Suppressor macrophage treated with lipopolysaccharide for 4 hours (primary cell): ENCODE results near the gene CDO1.
A peak's percentile ranks its signal among the peaks of the same experiment; 100 is the strongest.
"Not testable (repeated sequence)": the region's sequence is repeated elsewhere in the genome, so short reads cannot be mapped to it uniquely, and the experiment has no call there.

Experiments
- DNase-seq: peaks from one replicate; pipeline ENCODE4 v3.0.0-alpha.2; 2020

Gene CDO1

GRCh38 chr5:115825948-115826347 is 9.5 kb upstream of the CDO1 start:
- no peak for DNase-seq

GRCh38 chr5:115824983-115825382 is 8.5 kb upstream of the CDO1 start:
- not testable (repeated sequence) for DNase-seq

- DNase-seq: no peak
Observed at GRCh38 chr5:115820846-115821245, 4.4 kb upstream of the CDO1 start.

- DNase-seq: no peak
Observed at GRCh38 chr5:115818821-115819220, 2.4 kb upstream of the CDO1 start.

- DNase-seq: no peak
Observed at GRCh38 chr5:115817386-115817785, 927 bp upstream of the CDO1 start.

GRCh38 chr5:115815693-115816225 is 700 bp downstream of the CDO1 start:
- no peak for DNase-seq

- DNase-seq: peak; percentile 6
Observed at GRCh38 chr5:115815006-115815692, 1.3 kb downstream of the CDO1 start.

- DNase-seq: no peak
Observed at GRCh38 chr5:115813719-115814118, 2.7 kb downstream of the CDO1 start.

GRCh38 chr5:115812372-115812771 is 4.1 kb downstream of the CDO1 start:
- DNase-seq: no peak

GRCh38 chr5:115811406-115811805 is 5.1 kb downstream of the CDO1 start:
- DNase-seq: no peak

- DNase-seq: no peak
Observed at GRCh38 chr5:115810761-115811160, 5.7 kb downstream of the CDO1 start.

- DNase-seq: no peak
Observed at GRCh38 chr5:115809946-115810345, 6.5 kb downstream of the CDO1 start.

- DNase-seq: not testable (repeated sequence)
Observed at GRCh38 chr5:115808066-115808465, 8.4 kb downstream of the CDO1 start.

- no peak for DNase-seq
Observed at GRCh38 chr5:115807654-115808052, 8.8 kb downstream of the CDO1 start.

GRCh38 chr5:115806986-115807653 is 9.3 kb downstream of the CDO1 start:
- DNase-seq: no peak

GRCh38 chr5:115801984-115802383 is 14.5 kb downstream of the CDO1 start:
- no peak for DNase-seq

- no peak for DNase-seq
Observed at GRCh38 chr5:115801152-115801551, 15.3 kb downstream of the CDO1 start.

- no peak for DNase-seq
Observed at GRCh38 chr5:115800108-115800507, 16.4 kb downstream of the CDO1 start.

- DNase-seq: no peak
Observed at GRCh38 chr5:115798252-115798651, 18.2 kb downstream of the CDO1 start.

GRCh38 chr5:115796656-115797055 is 19.8 kb downstream of the CDO1 start:
- DNase-seq: no peak

- no peak for DNase-seq
Observed at GRCh38 chr5:115795700-115796099, 20.8 kb downstream of the CDO1 start.

GRCh38 chr5:115788440-115788839 is 28.0 kb downstream of the CDO1 start:
- no peak for DNase-seq

- no peak for DNase-seq
Observed at GRCh38 chr5:115787426-115787825, 29.0 kb downstream of the CDO1 start.

GRCh38 chr5:115785381-115786065 is 30.9 kb downstream of the CDO1 start:
- DNase-seq: no peak
